GM13977 (cell line): ENCODE results near the gene PIGM.

Experiments used
- DNase-seq: peaks from one replicate; pipeline ENCODE4 v3.0.0; 2012; ENCODE audit warnings: low spot score
- in situ Hi-C: fragments of 300-500 bp; cut with MboI; formaldehyde crosslinking; loops from one replicate; pipeline ENCODE4 v1.12.0; 2022; ENCODE audit warnings: low sequenced_read_pairs, low pct_unique_long_range_greater_than_20kb, mixed read lengths, inconsistent platforms; ENCODE audit not compliant: unreplicated experiment
- TF ChIP-seq, protein P1 (sequence below): IDR thresholded peaks from 2 replicates; pipeline ENCODE4 v1.5.1; 2012; ENCODE audit warnings: mild to moderate bottlenecking, control low read depth; ENCODE audit not compliant: insufficient read depth; ENCODE audit errors: extremely low read depth, missing control alignments

The PIGM gene

DNA sequence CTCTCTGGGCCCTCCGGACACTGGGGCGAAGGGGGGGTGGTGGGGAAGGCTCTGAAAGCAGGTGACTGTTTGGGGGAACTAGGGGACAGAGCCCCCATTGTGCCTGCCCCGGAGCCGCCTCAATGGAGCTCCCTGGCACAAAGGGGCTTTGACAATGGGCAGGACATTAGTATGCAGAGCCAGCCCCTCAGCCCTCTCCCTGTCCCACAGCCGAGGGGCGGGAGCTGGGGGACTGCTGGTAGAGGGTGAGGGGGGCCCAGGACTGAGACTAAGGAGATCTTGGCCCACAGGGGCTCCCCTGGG is 30.4 kb upstream of the PIGM start:
- TF ChIP-seq, protein P1, sequence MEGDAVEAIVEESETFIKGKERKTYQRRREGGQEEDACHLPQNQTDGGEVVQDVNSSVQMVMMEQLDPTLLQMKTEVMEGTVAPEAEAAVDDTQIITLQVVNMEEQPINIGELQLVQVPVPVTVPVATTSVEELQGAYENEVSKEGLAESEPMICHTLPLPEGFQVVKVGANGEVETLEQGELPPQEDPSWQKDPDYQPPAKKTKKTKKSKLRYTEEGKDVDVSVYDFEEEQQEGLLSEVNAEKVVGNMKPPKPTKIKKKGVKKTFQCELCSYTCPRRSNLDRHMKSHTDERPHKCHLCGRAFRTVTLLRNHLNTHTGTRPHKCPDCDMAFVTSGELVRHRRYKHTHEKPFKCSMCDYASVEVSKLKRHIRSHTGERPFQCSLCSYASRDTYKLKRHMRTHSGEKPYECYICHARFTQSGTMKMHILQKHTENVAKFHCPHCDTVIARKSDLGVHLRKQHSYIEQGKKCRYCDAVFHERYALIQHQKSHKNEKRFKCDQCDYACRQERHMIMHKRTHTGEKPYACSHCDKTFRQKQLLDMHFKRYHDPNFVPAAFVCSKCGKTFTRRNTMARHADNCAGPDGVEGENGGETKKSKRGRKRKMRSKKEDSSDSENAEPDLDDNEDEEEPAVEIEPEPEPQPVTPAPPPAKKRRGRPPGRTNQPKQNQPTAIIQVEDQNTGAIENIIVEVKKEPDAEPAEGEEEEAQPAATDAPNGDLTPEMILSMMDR = no peak

DNA sequence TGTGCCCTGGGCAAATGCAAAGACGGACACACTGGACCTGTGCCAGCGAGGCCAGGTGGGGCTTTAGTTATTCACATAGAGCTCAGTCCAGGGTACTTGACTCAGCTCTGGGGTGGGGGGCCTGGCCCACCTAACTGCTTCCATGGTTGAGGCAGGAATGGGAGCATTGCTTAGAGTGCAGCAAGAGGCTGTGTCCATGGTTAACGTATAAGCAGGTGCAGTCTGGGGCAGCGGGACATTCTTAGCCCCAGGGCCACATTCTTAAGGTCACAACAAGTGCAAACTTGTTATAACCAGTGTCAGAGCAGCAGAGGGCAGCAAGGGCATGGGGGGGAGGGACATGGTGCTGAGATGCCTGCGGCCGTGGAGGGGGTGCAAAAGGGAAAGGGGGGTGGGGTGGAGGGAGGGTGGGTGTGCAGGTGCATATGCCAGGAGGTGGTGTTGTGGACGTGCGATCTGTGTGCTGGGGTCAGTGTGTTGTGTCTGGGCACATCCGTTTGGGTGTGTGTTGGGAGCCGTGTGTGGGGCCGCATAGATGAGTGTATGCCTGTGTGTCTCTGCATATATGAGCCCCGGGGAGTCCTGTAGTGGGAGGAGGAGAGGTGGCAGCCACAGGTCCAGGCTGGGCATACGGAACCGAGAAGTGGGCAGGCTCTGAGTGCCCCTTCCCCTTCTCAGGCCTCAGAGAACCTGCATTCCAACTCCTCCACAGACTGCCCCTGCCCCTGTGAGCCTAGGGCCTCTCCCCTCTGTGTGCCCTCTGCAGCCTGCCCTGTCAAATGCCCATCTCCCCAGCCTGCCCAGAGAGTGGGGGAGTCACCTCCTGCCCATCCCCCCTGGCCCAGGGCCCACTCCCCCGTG is 29.8 kb upstream of the PIGM start:
- TF ChIP-seq, protein P1 = peak; percentile 10

More for the DNA sequence above, 30.4 kb upstream of the PIGM start:
- no peak for DNase-seq
- in situ Hi-C loops = no loop called here

DNA sequence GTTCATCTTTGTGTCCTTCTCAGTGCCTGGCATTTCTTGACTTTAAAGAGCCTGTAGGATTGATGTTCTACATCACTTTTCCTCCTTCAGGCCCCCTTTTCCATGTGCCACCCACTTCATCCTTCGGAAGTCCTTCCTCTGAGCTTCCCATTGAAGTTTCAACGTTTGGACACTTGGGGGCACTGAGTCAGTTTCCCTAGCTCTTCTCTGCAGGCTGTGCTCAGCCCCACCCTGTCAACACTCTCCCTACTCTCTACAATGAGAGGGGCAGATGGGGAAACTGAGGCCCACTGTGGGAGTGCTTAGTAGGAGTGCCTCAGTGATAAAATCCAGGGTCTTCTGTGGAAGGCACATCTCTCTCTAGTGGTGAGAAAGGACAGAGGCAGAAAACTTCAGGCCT is 26.3 kb upstream of the PIGM start:
- in situ Hi-C loops = no loop called here
- TF ChIP-seq, protein P1 = peak; percentile 27
- no peak for DNase-seq

More for the DNA sequence above, 29.8 kb upstream of the PIGM start:
- DNase-seq = peak; percentile 7
- in situ Hi-C loops = no loop called here

DNA sequence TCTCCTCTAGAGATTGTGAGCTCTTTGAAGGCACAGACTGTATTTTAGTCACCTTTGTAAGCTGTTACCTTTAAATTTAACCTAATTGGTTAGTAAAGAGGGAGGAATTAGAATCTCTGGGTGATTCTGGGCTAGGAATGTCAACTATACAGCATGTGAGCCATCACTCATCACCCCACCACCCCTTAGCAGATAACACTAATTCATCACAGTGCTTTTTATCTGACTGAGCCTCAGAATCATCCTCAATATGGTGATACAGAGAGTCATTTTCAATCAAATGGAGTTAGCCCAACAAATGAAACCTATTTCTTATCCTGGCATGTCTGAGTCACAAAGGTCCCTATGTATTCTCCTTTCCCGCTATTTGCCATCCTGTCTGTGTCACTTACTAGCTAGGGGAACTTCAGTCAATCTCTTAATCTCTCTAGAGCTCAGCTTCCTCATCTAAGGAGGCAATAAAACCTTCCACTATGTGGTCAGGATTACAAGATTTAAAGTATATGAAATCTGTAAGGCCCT is 24.9 kb upstream of the PIGM start:
- in situ Hi-C loops = no loop called here
- TF ChIP-seq, protein P1 = no peak
- no peak for DNase-seq

DNA sequence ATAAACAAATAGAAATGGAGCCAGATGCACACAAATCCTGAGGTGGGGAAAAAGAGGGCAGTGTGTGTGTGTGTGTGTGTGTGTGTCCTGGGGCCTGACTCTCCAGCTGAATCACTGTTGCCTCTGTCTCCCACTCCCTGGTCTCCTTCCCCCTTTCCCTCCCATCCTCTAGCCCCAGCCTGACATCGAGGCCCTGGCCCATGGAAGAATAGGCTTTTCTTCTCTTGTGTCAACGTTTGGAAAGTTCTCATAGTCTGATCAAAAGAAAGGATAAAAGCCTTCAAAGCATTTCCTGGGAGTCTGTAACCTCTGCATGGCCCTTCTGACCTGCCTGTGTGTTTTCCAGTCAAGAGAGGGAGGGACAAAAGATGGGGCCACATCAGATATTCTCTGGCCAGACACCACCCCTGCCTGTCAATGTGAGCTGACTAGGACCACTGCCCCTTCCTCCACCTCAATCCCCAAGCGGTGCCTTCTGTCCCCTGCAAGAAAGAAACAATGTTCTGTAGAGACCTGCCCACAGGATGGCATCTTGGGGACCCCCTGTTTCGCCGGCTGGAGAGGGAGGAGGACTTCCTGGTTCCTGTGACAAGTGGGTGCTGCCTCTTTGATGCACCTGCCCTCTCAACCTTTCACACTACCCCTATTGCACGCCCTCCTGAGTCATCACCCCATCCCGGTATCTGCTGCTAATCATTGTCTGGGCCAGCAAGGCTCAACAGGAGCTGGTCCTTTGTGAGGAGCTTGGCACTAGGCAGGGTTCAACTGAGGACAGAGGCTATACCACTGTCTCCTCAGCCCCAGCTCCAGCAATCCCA is 22.0 kb upstream of the PIGM start:
- TF ChIP-seq, protein P1 = no peak
- DNase-seq = no peak
- in situ Hi-C loops = no loop called here

DNA sequence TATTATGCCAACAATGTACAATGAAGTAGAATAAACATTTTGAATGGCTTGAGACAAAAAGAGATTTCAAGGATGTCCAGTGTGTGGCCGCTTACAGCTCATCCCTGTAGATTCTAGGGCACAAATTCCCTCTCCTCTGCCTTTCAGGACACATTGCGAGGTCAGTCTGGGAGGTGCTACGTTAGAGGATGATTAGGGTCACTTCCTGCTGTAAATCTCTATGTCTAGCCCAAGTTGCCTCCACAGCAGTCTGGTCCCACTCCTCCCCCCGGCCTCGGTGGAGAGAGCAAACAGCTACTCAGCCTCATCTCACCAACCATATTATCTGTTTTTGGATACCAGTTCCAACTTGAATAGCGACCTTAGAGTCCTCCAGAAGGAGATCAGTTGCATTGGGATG is 21.1 kb upstream of the PIGM start:
- TF ChIP-seq, protein P1 = no peak
- in situ Hi-C loops = no loop called here
- no peak for DNase-seq
